Urothelium cell line (cell line): ENCODE data around the gene LRP8.
"Not testable (repeated sequence)": the region's sequence is repeated elsewhere in the genome, so short reads cannot be mapped to it uniquely, and the experiment has no call there.

Experiments
- DNase-seq: peaks from one replicate; pipeline ENCODE4 v3.0.0; 2011; ENCODE audit warnings: low spot score, mixed read lengths
- FAIRE-seq: peaks from 2 replicates; lab custom pipeline; 2011; peaks lifted over from hg19 to GRCh38; lab: Jason Lieb, UNC

LRP8 gene

GRCh38 chr1:53285969-53286760 is 41.7 kb downstream of the LRP8 start:
- no peak for DNase-seq
- FAIRE-seq: no peak

- FAIRE-seq (no peak), DNase-seq (no peak)
These were observed 42.3 kb downstream of the LRP8 start for GRCh38 chr1:53285546-53285945.

GRCh38 chr1:53284224-53285020 is 43.4 kb downstream of the LRP8 start:
- FAIRE-seq: no peak
- DNase-seq: no peak

GRCh38 chr1:53283156-53283555 is 44.7 kb downstream of the LRP8 start:
- DNase-seq, FAIRE-seq: not testable (repeated sequence)

GRCh38 chr1:53281133-53281532 is 46.7 kb downstream of the LRP8 start:
- DNase-seq (no peak), FAIRE-seq (no peak)

- FAIRE-seq (no peak), DNase-seq (no peak)
These were observed 47.4 kb downstream of the LRP8 start for GRCh38 chr1:53280496-53280895.

- DNase-seq (no peak), FAIRE-seq (no peak)
These were observed 48.3 kb downstream of the LRP8 start for GRCh38 chr1:53279296-53280200.

- DNase-seq: peak; percentile 76
- no peak for FAIRE-seq
These were observed 49.6 kb downstream of the LRP8 start for GRCh38 chr1:53278298-53278725.

- FAIRE-seq (no peak), DNase-seq (no peak)
These were observed 50.5 kb downstream of the LRP8 start for GRCh38 chr1:53277326-53277725.

GRCh38 chr1:53276902-53277281 is 51.0 kb downstream of the LRP8 start:
- no peak for DNase-seq
- no peak for FAIRE-seq

- no peak for DNase-seq
- no peak for FAIRE-seq
These were observed 51.5 kb downstream of the LRP8 start for GRCh38 chr1:53276153-53276901.

GRCh38 chr1:53275566-53275965 is 52.3 kb downstream of the LRP8 start:
- FAIRE-seq: no peak

GRCh38 chr1:53274541-53275185 is 53.2 kb downstream of the LRP8 start:
- no peak for FAIRE-seq

More at GRCh38 chr1:53275566-53275965, 52.3 kb downstream of the LRP8 start:
- no peak for DNase-seq

GRCh38 chr1:53274026-53274425 is 53.8 kb downstream of the LRP8 start:
- FAIRE-seq (no peak), DNase-seq (no peak)

More at GRCh38 chr1:53274541-53275185, 53.2 kb downstream of the LRP8 start:
- DNase-seq: no peak

- FAIRE-seq: no peak
- DNase-seq: no peak
These were observed 54.3 kb downstream of the LRP8 start for GRCh38 chr1:53273526-53273925.

- DNase-seq (no peak), FAIRE-seq (no peak)
These were observed 55.5 kb downstream of the LRP8 start for GRCh38 chr1:53272349-53272748.

GRCh38 chr1:53271446-53272090 is 56.3 kb downstream of the LRP8 start:
- FAIRE-seq: no peak
- DNase-seq: no peak

GRCh38 chr1:53270873-53271272 is 57.0 kb downstream of the LRP8 start:
- no peak for DNase-seq
- no peak for FAIRE-seq

- FAIRE-seq: no peak
- no peak for DNase-seq
These were observed 57.8 kb downstream of the LRP8 start for GRCh38 chr1:53270107-53270506.
